ENCODE measurements around the gene CNTN1.

Gene CNTN1

DNA sequence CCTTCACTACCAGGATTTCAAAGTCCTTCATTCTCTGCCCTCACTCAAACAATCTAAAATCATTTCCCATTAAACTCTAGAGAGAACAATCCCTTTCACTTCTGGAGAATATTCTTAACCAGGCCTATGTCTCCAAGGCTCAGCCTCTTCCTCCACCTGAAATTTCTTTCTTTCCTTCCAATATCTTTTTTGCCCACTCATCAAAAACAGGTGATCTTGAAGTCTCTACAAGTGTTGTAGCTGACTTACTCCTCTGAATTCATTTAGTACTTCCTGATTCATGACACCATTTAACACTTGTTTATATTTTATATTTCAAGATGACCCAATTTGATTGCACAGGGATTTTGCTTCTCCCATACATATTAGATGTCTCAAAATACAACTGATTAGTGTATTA is 429.1 kb downstream of the CNTN1 start:
- TF ChIP-seq, protein P1, sequence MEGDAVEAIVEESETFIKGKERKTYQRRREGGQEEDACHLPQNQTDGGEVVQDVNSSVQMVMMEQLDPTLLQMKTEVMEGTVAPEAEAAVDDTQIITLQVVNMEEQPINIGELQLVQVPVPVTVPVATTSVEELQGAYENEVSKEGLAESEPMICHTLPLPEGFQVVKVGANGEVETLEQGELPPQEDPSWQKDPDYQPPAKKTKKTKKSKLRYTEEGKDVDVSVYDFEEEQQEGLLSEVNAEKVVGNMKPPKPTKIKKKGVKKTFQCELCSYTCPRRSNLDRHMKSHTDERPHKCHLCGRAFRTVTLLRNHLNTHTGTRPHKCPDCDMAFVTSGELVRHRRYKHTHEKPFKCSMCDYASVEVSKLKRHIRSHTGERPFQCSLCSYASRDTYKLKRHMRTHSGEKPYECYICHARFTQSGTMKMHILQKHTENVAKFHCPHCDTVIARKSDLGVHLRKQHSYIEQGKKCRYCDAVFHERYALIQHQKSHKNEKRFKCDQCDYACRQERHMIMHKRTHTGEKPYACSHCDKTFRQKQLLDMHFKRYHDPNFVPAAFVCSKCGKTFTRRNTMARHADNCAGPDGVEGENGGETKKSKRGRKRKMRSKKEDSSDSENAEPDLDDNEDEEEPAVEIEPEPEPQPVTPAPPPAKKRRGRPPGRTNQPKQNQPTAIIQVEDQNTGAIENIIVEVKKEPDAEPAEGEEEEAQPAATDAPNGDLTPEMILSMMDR (IDR thresholded peaks at IDR 0.05; ENCODE audit: borderline replicate concordance, control extremely low read depth, extremely low read depth, insufficient read depth, missing control alignments) = no peak
- DNase-seq (ENCODE audit: low spot score) = no peak
- in situ Hi-C loops (cut with MboI; ENCODE audit: low sequenced_read_pairs, unreplicated experiment) = no loop called here

Data from GM13976 (cell line).